A549 (cell line): Measurements from ENCODE around the gene ZBTB49.

Experiments
- EHMT2 ChIP-seq: fragments of 200-600 bp; sonication (generic); IDR thresholded peaks from 2 replicates; pipeline ENCODE4 v1.6.1; 2016; ENCODE audit warnings: antibody characterized with exemption, low read depth, mild to moderate bottlenecking, moderate library complexity
- ESRRA ChIP-seq: fragments of 150-350 bp; IDR thresholded peaks from 2 replicates; pipeline ENCODE4 v1.6.1; 2014; ENCODE audit warnings: mild to moderate bottlenecking, low read length, borderline replicate concordance
- HOXA7 ChIP-seq: fragments of 250-450 bp; sonication (Bioruptor Pico); IDR thresholded peaks from 2 replicates; pipeline ENCODE4 v1.5.0; 2020; ENCODE audit warnings: mild to moderate bottlenecking, moderate library complexity
- JUN ChIP-seq, 2 experiments: fragments of >200 bp; sonication (Bioruptor Twin); formaldehyde crosslinking; IDR thresholded peaks; 2 replicates in 1 of 2; 3 replicates in 1 of 2; pipeline ENCODE4 v1.6.1; 2016 to 2017
- MAFK ChIP-seq: fragments of 450-650 bp; IDR thresholded peaks from 2 replicates; pipeline ENCODE4 v1.6.1; 2014; ENCODE audit not compliant: partially characterized antibody
- POLR2A ChIP-seq: IDR thresholded peaks from 2 replicates; pipeline ENCODE4 v1.6.1; 2012; ENCODE audit warnings: mild to moderate bottlenecking, low read length
- SMC3 ChIP-seq: fragments of >200 bp; sonication (Bioruptor Twin); formaldehyde crosslinking; IDR thresholded peaks from 3 replicates; pipeline ENCODE4 v1.6.1; 2018; ENCODE audit warnings: inconsistent platforms
- TF ChIP-seq, protein P1 (sequence below): IDR thresholded peaks from 2 replicates; pipeline ENCODE4 v1.6.1; 2012
- TF ChIP-seq, protein P2 (sequence below): IDR thresholded peaks from 2 replicates; pipeline ENCODE4 v1.6.1; 2012
- TF ChIP-seq, protein P3 (sequence below): IDR thresholded peaks from 2 replicates; pipeline ENCODE4 v1.6.1; 2012; ENCODE audit warnings: low read depth, borderline replicate concordance
- TF ChIP-seq, protein P4 (sequence below): fragments of >200 bp; sonication (Bioruptor Twin); formaldehyde crosslinking; IDR thresholded peaks from 3 replicates; pipeline ENCODE4 v1.5.1; 2016
- TF ChIP-seq, protein P5 (sequence below): fragments of 200-600 bp; sonication (generic); IDR thresholded peaks from 2 replicates; pipeline ENCODE4 v1.6.1; 2016; ENCODE audit warnings: antibody characterized with exemption, mild to moderate bottlenecking, moderate library complexity
- TF ChIP-seq, protein P6 (sequence below): fragments of 450-650 bp; IDR thresholded peaks from 2 replicates; pipeline ENCODE4 v1.6.1; 2014; ENCODE audit warnings: antibody characterized with exemption

DNA sequence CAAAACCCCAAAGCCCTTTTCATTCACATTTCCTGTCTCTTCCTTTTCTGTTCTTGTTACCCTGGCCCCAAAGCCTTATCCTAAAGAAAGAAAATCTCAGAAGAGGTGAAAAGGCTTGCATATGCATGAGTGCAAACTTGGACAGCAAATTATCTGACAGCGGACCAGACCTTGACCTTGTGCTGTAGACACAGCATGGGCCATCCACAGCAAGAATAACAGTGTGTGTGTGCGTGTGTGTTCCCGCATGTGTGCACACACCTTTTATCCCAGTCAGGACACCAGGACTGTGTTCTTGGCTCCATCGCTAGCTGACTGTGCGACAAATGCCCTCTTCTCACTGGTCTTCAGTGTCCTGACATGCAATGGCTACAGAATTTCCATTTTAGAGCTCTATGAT is 35.3 kb downstream of the ZBTB49 start:
- no peak for TF ChIP-seq POLR2A
- TF ChIP-seq, protein P1, sequence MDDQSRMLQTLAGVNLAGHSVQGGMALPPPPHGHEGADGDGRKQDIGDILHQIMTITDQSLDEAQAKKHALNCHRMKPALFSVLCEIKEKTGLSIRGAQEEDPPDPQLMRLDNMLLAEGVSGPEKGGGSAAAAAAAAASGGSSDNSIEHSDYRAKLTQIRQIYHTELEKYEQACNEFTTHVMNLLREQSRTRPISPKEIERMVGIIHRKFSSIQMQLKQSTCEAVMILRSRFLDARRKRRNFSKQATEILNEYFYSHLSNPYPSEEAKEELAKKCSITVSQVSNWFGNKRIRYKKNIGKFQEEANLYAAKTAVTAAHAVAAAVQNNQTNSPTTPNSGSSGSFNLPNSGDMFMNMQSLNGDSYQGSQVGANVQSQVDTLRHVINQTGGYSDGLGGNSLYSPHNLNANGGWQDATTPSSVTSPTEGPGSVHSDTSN, result no peak
- TF ChIP-seq, protein P2, sequence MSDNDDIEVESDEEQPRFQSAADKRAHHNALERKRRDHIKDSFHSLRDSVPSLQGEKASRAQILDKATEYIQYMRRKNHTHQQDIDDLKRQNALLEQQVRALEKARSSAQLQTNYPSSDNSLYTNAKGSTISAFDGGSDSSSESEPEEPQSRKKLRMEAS, result no peak
- TF ChIP-seq, protein P3, sequence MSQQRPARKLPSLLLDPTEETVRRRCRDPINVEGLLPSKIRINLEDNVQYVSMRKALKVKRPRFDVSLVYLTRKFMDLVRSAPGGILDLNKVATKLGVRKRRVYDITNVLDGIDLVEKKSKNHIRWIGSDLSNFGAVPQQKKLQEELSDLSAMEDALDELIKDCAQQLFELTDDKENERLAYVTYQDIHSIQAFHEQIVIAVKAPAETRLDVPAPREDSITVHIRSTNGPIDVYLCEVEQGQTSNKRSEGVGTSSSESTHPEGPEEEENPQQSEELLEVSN, result no peak
- TF ChIP-seq EHMT2, result no peak
- no peak for TF ChIP-seq SMC3
- TF ChIP-seq ESRRA, result no peak
- TF ChIP-seq, protein P4, sequence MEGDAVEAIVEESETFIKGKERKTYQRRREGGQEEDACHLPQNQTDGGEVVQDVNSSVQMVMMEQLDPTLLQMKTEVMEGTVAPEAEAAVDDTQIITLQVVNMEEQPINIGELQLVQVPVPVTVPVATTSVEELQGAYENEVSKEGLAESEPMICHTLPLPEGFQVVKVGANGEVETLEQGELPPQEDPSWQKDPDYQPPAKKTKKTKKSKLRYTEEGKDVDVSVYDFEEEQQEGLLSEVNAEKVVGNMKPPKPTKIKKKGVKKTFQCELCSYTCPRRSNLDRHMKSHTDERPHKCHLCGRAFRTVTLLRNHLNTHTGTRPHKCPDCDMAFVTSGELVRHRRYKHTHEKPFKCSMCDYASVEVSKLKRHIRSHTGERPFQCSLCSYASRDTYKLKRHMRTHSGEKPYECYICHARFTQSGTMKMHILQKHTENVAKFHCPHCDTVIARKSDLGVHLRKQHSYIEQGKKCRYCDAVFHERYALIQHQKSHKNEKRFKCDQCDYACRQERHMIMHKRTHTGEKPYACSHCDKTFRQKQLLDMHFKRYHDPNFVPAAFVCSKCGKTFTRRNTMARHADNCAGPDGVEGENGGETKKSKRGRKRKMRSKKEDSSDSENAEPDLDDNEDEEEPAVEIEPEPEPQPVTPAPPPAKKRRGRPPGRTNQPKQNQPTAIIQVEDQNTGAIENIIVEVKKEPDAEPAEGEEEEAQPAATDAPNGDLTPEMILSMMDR, result no peak
- no peak for TF ChIP-seq MAFK
- TF ChIP-seq, protein P5, sequence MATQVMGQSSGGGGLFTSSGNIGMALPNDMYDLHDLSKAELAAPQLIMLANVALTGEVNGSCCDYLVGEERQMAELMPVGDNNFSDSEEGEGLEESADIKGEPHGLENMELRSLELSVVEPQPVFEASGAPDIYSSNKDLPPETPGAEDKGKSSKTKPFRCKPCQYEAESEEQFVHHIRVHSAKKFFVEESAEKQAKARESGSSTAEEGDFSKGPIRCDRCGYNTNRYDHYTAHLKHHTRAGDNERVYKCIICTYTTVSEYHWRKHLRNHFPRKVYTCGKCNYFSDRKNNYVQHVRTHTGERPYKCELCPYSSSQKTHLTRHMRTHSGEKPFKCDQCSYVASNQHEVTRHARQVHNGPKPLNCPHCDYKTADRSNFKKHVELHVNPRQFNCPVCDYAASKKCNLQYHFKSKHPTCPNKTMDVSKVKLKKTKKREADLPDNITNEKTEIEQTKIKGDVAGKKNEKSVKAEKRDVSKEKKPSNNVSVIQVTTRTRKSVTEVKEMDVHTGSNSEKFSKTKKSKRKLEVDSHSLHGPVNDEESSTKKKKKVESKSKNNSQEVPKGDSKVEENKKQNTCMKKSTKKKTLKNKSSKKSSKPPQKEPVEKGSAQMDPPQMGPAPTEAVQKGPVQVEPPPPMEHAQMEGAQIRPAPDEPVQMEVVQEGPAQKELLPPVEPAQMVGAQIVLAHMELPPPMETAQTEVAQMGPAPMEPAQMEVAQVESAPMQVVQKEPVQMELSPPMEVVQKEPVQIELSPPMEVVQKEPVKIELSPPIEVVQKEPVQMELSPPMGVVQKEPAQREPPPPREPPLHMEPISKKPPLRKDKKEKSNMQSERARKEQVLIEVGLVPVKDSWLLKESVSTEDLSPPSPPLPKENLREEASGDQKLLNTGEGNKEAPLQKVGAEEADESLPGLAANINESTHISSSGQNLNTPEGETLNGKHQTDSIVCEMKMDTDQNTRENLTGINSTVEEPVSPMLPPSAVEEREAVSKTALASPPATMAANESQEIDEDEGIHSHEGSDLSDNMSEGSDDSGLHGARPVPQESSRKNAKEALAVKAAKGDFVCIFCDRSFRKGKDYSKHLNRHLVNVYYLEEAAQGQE, result no peak
- TF ChIP-seq JUN (IDR thresholded peaks at IDR 0.05), result no peak
- TF ChIP-seq, protein P6, sequence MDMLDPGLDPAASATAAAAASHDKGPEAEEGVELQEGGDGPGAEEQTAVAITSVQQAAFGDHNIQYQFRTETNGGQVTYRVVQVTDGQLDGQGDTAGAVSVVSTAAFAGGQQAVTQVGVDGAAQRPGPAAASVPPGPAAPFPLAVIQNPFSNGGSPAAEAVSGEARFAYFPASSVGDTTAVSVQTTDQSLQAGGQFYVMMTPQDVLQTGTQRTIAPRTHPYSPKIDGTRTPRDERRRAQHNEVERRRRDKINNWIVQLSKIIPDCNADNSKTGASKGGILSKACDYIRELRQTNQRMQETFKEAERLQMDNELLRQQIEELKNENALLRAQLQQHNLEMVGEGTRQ, result no peak
- no peak for TF ChIP-seq HOXA7 (CRISPR knock-in tag)
